Liver (tissue), 3 donors: Measurements from ENCODE around the gene PCDH9.

Experiments
- JUND ChIP-seq, 2 donors: IDR thresholded peaks; 2 replicates each; pipeline ENCODE4 v1.6.1; 2016; ENCODE audit warnings: antibody characterized with exemption in 2 of 2
- RAD21 ChIP-seq, 2 donors: IDR thresholded peaks; 2 replicates each; pipeline ENCODE4 v1.6.1; 2016; ENCODE audit warnings: antibody characterized with exemption in 2 of 2, mild to moderate bottlenecking in 2 of 2
- TF ChIP-seq, protein P1 (sequence below): fragments of 150-350 bp; IDR thresholded peaks from 2 replicates; pipeline ENCODE4 v1.5.1; 2017; ENCODE audit warnings: improper control_type of control experiment, low read depth, low read length; ENCODE audit not compliant: missing input control
- TF ChIP-seq, protein P2 (sequence below): IDR thresholded peaks from 2 replicates; pipeline ENCODE4 v1.6.1; 2016; ENCODE audit warnings: antibody characterized with exemption
- donor health status: healthy.
- donor health status: healthy.

DNA sequence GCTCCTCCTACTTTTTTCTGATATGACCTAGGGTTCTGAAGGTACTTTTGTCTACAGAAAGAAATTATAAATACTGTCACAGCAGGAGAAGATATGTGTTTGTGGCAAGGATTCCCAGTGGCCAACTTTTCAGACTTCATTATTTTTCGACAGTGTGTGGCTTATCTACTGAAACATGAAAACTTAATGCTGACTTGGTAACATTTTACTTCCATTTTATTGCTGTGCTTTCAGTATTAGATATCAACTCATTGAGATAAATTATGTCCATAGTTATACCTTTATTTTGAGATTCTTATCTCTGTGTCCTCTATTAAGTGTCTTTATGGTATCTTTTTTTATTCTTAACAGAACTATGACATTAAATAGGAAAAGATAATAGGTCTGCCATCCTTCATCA is 700.0 kb downstream of the PCDH9 start:
- TF ChIP-seq, protein P1, sequence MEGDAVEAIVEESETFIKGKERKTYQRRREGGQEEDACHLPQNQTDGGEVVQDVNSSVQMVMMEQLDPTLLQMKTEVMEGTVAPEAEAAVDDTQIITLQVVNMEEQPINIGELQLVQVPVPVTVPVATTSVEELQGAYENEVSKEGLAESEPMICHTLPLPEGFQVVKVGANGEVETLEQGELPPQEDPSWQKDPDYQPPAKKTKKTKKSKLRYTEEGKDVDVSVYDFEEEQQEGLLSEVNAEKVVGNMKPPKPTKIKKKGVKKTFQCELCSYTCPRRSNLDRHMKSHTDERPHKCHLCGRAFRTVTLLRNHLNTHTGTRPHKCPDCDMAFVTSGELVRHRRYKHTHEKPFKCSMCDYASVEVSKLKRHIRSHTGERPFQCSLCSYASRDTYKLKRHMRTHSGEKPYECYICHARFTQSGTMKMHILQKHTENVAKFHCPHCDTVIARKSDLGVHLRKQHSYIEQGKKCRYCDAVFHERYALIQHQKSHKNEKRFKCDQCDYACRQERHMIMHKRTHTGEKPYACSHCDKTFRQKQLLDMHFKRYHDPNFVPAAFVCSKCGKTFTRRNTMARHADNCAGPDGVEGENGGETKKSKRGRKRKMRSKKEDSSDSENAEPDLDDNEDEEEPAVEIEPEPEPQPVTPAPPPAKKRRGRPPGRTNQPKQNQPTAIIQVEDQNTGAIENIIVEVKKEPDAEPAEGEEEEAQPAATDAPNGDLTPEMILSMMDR, result no peak
- TF ChIP-seq JUND (IDR thresholded peaks at IDR 0.05) (no peak), RAD21 (IDR thresholded peaks at IDR 0.05) (no peak)
- TF ChIP-seq, protein P2, sequence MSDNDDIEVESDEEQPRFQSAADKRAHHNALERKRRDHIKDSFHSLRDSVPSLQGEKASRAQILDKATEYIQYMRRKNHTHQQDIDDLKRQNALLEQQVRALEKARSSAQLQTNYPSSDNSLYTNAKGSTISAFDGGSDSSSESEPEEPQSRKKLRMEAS, result no peak
